Endothelial cell (in vitro differentiated cells): ENCODE results near the gene SMU1. TPM values are rescaled to one million over a fixed set of nuclear protein-coding genes. Genes with fewer than 3 reads are reported as not detected.

ENCODE experiments used
- DNase-seq: peaks from one replicate; pipeline ENCODE4 v3.0.0; 2021; ENCODE audit warnings: low spot score
- H3K27ac Mint-ChIP-seq: one replicate; pipeline ENCODE4 v1.8.0; 2021; ENCODE audit warnings: mixed read lengths, inconsistent platforms; ENCODE audit not compliant: unreplicated experiment
- H3K27me3 Mint-ChIP-seq: one replicate; pipeline ENCODE4 v1.8.0; 2021; ENCODE audit warnings: mild to moderate bottlenecking, moderate library complexity, mixed read lengths, inconsistent platforms; ENCODE audit not compliant: unreplicated experiment
- H3K36me3 Mint-ChIP-seq: one replicate; pipeline ENCODE4 v1.8.0; 2021; ENCODE audit warnings: mild to moderate bottlenecking, low read depth, mixed read lengths, inconsistent platforms; ENCODE audit not compliant: unreplicated experiment
- H3K4me1 Mint-ChIP-seq: one replicate; pipeline ENCODE4 v1.8.0; 2021; ENCODE audit warnings: mild to moderate bottlenecking, mixed read lengths, inconsistent platforms; ENCODE audit not compliant: unreplicated experiment
- H3K4me3 Mint-ChIP-seq: one replicate; pipeline ENCODE4 v1.8.0; 2021; ENCODE audit warnings: mild to moderate bottlenecking, mixed read lengths, inconsistent platforms; ENCODE audit not compliant: unreplicated experiment
- H3K9me3 Mint-ChIP-seq: one replicate; pipeline ENCODE4 v1.8.0; 2021; ENCODE audit warnings: mixed read lengths, inconsistent platforms; ENCODE audit not compliant: unreplicated experiment
- total RNA-seq: library from RNA; stranded (reverse); fragmentation: NEBNext Ultra II Directional; extraction: Animal tissue kit (Norgen Biotek cat#: 25700); gene quantifications from one replicate; pipeline ENCODE4 v1.2.1, GENCODE V29; 2021; ENCODE audit not compliant: unreplicated experiment
- TF ChIP-seq, protein P1 (sequence below): fragments of 200-600 bp; sonication (generic); IDR thresholded peaks from one replicate; pipeline ENCODE4 v1.5.0; 2021; ENCODE audit warnings: antibody characterized with exemption; ENCODE audit not compliant: unreplicated experiment

SMU1 gene
- total RNA-seq, 1 donor from 2014 or later, result 23.7 TPM

DNA sequence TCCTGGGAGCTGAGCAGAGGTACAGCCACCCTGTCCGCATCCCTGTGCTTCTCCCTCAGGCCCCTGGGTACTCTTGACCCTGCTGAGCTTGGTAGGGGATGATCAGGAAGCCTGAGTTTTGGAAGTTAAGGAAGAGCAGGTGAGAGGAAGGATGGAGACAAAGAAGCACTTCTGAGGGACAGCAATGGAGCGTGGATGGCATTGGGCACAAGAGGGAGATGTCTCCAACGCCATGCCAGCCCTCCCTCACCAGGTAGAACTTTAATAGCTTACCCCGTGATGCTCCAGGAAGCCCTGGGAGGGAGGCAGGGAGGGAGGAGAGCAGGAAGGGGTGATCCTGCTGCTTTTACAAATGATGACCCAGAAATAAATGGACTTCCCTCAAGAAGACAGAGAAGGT lies 29.9 kb upstream of the SMU1 start:
- Mint-ChIP-seq H3K4me3 (no peak overlapping the region), H3K36me3 (no peaks in the 10 kb centered on the region), H3K27ac (no peak overlapping the region), H3K4me1 (peaks cover 29% of the 10 kb centered on the region), H3K27me3 (peaks cover 16% of the 10 kb centered on the region), H3K9me3 (no peaks in the 10 kb centered on the region)
- TF ChIP-seq, protein P1, sequence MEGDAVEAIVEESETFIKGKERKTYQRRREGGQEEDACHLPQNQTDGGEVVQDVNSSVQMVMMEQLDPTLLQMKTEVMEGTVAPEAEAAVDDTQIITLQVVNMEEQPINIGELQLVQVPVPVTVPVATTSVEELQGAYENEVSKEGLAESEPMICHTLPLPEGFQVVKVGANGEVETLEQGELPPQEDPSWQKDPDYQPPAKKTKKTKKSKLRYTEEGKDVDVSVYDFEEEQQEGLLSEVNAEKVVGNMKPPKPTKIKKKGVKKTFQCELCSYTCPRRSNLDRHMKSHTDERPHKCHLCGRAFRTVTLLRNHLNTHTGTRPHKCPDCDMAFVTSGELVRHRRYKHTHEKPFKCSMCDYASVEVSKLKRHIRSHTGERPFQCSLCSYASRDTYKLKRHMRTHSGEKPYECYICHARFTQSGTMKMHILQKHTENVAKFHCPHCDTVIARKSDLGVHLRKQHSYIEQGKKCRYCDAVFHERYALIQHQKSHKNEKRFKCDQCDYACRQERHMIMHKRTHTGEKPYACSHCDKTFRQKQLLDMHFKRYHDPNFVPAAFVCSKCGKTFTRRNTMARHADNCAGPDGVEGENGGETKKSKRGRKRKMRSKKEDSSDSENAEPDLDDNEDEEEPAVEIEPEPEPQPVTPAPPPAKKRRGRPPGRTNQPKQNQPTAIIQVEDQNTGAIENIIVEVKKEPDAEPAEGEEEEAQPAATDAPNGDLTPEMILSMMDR, result no peak
- no peak for DNase-seq

DNA sequence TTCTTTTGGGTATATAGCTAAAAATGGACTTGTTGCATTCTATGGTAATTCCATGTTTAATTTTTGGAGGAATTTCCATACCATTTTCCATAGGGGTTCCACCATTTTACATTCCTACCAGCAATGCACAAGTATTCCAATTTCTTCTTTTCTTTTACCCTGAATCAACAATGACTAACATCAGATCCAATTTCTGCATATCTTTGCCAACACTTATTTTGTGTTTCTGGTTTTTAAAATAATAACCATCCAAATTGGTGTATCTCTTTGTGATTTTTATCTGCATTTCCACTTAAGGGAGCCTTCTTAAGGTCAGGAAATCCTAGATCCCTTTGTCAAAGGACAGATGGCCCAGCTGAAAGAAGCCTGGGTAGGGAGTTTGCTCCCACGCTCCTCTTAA lies 29.5 kb upstream of the SMU1 start:
- TF ChIP-seq, protein P1, result no peak

DNA sequence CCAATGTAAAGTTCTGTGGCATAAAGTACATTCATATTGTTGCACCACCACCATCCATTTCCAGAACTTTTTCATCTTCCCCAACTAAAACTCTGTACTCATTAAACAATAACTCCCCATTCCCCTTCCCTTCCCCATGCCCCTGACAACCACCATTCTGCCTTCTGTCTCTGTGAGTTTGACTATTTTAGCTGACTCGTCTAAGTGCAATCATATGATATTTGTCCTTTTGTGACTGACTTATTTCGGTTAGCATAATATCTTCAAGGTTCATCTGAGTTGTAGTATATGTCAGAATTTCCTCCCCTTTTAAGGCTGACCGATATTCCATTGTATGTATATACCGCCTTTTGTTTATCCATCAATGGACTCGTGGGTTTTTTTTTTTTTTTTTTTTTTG lies 29.0 kb upstream of the SMU1 start:
- Mint-ChIP-seq H3K4me1 (peaks cover 25% of the 10 kb centered on the region), H3K27me3 (peaks cover 14% of the 10 kb centered on the region), H3K36me3 (no peaks in the 10 kb centered on the region)

More for the DNA sequence above, 29.5 kb upstream of the SMU1 start:
- Mint-ChIP-seq H3K36me3 (no peaks in the 10 kb centered on the region), H3K9me3 (no peaks in the 10 kb centered on the region), H3K4me3 (no peak overlapping the region), H3K27me3 (peaks cover 16% of the 10 kb centered on the region), H3K27ac (no peak overlapping the region), H3K4me1 (peaks cover 28% of the 10 kb centered on the region)
- no peak for DNase-seq

GRCh38 chr9:33104401-33104800 lies 27.9 kb upstream of the SMU1 start:
- Mint-ChIP-seq H3K27ac (no peak overlapping the region), H3K27me3 (peaks cover 14% of the 10 kb centered on the region), H3K36me3 (no peaks in the 10 kb centered on the region), H3K9me3 (no peaks in the 10 kb centered on the region), H3K4me1 (peaks cover 25% of the 10 kb centered on the region), H3K4me3 (no peak overlapping the region)
- DNase-seq, result no peak
- TF ChIP-seq, protein P1, result no peak

More for the DNA sequence above, 29.0 kb upstream of the SMU1 start:
- Mint-ChIP-seq H3K27ac (no peak overlapping the region), H3K9me3 (no peaks in the 10 kb centered on the region), H3K4me3 (peak overlapping the region; percentile 6)
- no peak for DNase-seq
- TF ChIP-seq, protein P1, result no peak

- TF ChIP-seq, protein P1, result no peak
Observed at GRCh38 chr9:33103501-33104281, 27.2 kb upstream of the SMU1 start.

More at GRCh38 chr9:33103501-33104281, 27.2 kb upstream of the SMU1 start:
- Mint-ChIP-seq H3K27me3 (peaks cover 14% of the 10 kb centered on the region), H3K36me3 (no peaks in the 10 kb centered on the region), H3K4me3 (no peak overlapping the region), H3K27ac (no peak overlapping the region), H3K4me1 (peaks cover 25% of the 10 kb centered on the region), H3K9me3 (no peaks in the 10 kb centered on the region)
- no peak for DNase-seq
